NCI-H2196 (cell line): ENCODE data around the gene LRMDA.

Source experiments
- DNase-seq: peaks from one replicate; lab custom pipeline; 2025; ENCODE audit not compliant: unreplicated experiment; lab: John Stamatoyannopoulos, UW

Gene LRMDA

GRCh38 chr10:76088980-76089379 is 657.6 kb downstream of the LRMDA start:
- DNase-seq: no peak

GRCh38 chr10:76089556-76090180 is 658.2 kb downstream of the LRMDA start:
- no peak for DNase-seq

- no peak for DNase-seq
Observed at GRCh38 chr10:76091926-76092325, 660.5 kb downstream of the LRMDA start.

DNA sequence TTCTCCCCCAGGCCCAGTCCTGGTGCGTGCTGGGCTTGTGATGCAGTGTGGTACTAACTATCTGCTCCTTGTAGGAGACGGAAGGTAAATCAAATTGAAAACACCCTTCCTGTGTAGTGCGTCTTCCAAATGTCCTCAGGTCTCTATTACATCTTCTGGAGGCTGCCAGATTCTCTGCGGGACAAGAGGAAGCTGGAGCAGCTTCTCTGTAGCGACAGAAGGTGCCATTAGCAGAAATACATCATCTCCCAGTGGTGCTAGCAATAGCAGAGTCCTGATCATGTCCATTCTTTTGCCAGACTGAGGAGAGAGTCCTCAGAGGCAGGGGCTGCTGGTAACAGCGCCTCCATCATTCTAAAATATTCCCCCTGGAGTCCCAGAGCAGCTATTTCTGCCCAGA is 675.2 kb downstream of the LRMDA start:
- DNase-seq: no peak

DNA sequence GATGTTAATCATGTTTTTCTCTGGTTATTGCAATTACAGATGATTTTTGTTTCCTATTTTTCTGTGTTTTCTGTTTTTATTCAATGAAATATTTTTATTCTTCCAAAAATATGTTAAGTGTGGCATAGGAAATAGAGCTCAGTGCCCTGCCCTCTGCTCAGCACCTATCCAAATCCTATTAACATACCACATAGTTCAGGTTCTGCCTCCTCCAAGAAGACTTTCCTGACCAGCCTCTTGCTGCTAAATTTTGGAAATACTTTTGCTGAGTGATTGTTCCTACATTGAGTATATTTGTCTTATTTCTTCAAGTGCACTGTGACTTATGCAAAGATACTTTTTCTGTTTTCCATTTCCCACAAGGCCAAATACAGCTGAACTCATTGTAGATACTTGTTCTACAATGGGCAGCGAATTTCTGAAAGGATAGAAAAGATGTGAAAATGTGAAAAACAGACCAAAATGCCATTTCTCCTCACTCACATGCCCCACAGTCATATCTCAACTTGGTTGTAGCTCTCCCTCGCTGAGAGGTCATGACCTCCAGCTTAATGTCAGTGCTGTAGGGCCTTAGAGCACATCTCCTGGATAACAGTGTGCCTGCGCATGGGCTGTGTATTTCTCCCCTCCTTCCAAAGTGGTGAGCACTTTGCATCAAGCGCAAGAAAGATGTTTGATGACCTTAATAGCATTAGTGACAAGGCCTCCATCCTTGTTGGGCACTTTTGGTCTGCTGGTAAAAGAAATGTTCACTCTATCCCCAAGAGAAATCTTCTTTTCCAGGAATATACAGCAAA is 677.3 kb downstream of the LRMDA start:
- DNase-seq: no peak

GRCh38 chr10:76111404-76111803 is 680.0 kb downstream of the LRMDA start:
- DNase-seq: no peak

- DNase-seq: no peak
Observed at GRCh38 chr10:76111986-76112825, 680.8 kb downstream of the LRMDA start.

GRCh38 chr10:76112826-76113150 is 681.4 kb downstream of the LRMDA start:
- DNase-seq: no peak

- DNase-seq: no peak
Observed at GRCh38 chr10:76113952-76114351, 682.5 kb downstream of the LRMDA start.

- DNase-seq: no peak
Observed at GRCh38 chr10:76114581-76115001, 683.2 kb downstream of the LRMDA start.

DNA sequence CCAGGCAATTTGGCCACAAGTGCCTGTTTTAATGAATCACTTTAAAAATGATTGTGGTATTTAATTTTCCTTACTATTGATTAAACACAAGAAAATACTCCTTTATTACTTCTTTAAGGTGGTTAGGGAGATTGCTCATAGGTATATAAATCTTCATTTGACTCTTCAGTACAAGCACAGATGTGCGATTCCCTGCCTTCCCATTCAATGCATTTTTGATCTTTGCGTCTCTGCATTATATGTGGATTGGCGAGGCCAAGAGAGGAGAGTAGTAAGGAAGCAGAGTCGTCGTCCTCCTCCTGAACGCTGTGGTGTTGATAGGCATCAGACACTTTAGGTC is 683.7 kb downstream of the LRMDA start:
- no peak for DNase-seq

GRCh38 chr10:76115471-76116155 is 684.2 kb downstream of the LRMDA start:
- DNase-seq: no peak

DNA sequence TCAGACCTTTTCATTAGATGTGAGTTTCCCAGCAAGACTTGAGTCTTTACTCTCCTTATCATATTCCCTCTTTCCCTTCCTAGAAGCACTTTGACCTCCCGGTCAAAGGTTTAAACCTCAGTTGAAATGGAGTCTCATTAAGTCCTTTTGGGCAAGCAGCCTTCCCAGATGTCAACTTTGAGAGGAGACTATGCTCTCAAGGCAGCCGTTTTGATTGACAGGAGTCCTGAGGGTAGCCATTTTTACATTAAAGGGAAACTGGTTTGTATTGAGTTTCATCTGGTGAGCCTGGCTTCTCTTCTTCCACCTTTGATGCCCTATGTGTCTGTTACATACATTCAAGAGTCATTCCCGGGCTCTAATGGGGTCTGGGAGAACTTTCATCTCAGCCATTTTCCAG is 685.1 kb downstream of the LRMDA start:
- no peak for DNase-seq

DNA sequence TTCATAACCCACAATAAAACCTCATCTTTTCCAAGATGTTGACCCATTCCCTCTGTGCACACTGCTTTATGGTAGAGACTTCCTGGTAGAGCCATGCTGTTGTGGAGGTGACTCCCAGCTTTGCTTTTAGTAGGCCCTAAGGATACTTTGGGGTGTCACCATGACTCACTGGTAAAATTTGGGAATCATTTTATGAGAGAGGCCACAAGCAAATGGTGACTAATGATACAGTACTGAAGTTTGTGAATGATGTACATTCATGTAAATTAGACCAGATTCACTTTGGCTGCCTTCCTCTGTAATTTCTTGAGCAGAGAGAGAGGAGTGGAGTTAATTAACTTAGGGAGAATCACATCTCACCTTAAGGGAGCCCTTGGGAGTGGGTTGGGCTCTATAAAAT is 686.5 kb downstream of the LRMDA start:
- DNase-seq: no peak

DNA sequence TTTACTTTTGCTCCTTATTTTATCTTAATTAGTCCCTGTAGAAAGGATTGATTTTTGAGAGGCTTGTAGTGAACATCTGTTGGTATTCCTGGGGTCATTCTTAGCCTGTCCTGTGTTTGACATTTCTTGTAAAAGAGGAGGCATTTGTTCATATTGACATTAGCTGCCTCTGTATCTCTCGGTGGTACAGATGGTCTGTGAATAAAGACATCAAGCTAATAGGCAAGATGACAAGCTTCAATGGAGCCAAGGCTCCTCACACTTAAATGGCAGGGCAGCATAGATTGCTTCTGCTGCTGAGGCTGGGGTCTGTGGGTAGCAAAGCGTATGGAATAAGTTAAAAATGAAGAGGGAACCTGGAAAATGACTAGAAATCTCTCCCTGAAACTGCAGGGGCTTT is 687.6 kb downstream of the LRMDA start:
- DNase-seq: no peak

GRCh38 chr10:76119515-76119914 is 688.1 kb downstream of the LRMDA start:
- no peak for DNase-seq

DNA sequence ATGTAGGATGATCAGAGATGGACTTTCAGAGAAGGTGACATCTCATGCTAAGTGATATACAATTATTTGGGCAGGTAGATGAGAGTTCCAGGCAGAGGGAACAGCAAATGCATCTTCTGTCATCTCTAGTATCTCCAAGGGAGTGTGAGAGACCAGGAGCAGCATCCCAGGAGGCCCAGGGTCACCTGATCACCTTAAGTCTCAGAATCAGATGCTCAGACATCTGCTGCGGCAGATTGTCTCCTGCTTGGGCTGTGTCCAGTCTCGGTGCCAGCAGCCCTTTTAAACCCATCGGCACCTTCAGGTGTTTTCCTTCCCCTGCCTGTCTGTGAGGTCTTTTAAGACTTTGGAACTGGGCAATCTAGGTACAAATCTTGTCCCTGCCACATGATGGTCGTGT is 690.6 kb downstream of the LRMDA start:
- no peak for DNase-seq

- DNase-seq: no peak
Observed at GRCh38 chr10:76124280-76124679, 692.9 kb downstream of the LRMDA start.

DNA sequence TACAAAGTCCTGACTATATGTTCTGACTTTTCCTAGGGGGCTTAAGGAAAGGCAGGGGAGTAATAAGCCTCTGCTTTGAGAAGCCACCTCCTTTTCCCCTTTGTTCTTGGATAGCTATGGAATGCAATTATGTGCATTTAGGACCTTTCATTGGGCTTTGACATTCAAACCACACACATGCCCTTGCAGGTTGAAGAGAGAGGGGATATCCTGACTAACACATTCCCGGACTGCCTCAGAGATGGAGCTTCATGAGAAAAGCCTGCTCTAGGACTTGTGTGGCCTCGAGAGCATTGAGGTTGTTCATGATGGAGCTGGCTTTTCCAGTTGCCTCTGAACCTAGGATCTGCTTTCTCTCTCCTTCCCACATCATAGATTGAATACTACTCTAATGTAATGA is 694.5 kb downstream of the LRMDA start:
- DNase-seq: no peak

GRCh38 chr10:76126607-76127527 is 695.4 kb downstream of the LRMDA start:
- DNase-seq: no peak
